Stomach smooth muscle (tissue), 2 donors: Measurements from ENCODE around the gene VAPB.
A peak's percentile ranks its signal among the peaks of the same experiment; 100 is the strongest.

Experiments used
- H3K27ac ChIP-seq: one replicate; pipeline ENCODE4 v1.7.0; 2013; ENCODE audit warnings: mild to moderate bottlenecking, low read length, inconsistent platforms
- H3K27me3 ChIP-seq, 2 donors: one replicate each; pipeline ENCODE4 v1.7.0; 2013; ENCODE audit warnings: low read length in 2 of 2; ENCODE audit not compliant: insufficient read depth in 2 of 2, control insufficient read depth in 1 of 2
- H3K36me3 ChIP-seq, 2 donors: one replicate each; pipeline ENCODE4 v1.7.0; 2013; ENCODE audit warnings: low read length in 2 of 2; ENCODE audit not compliant: control insufficient read depth in 2 of 2, insufficient read depth in 2 of 2
- H3K4me1 ChIP-seq: one replicate; pipeline ENCODE4 v1.7.0; 2013; ENCODE audit warnings: low read length; ENCODE audit not compliant: control insufficient read depth, insufficient read depth
- H3K4me3 ChIP-seq, 2 donors: one replicate each; pipeline ENCODE4 v1.7.0; 2013; ENCODE audit warnings: low read length in 2 of 2
- H3K9ac ChIP-seq, 2 donors: one replicate each; pipeline ENCODE4 v1.7.0; 2013; ENCODE audit warnings: low read length in 2 of 2, mild to moderate bottlenecking in 1 of 2
- H3K9me3 ChIP-seq, 2 donors: one replicate each; pipeline ENCODE4 v1.7.0; 2013; ENCODE audit warnings: low read length in 2 of 2; ENCODE audit not compliant: control insufficient read depth in 2 of 2
- donor health status: healthy.
- donor health status: Pancreatic carcinoma.

VAPB gene, protein sequence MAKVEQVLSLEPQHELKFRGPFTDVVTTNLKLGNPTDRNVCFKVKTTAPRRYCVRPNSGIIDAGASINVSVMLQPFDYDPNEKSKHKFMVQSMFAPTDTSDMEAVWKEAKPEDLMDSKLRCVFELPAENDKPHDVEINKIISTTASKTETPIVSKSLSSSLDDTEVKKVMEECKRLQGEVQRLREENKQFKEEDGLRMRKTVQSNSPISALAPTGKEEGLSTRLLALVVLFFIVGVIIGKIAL

GRCh38 chr20:58388882-58389323, at the start of gene VAPB:
TSS of gene VAPB (plus strand) at chr20:58389229. CDS start at chr20:58389460, 231 bp downstream.
- Histone ChIP-seq H3K4me3 (peak within 1 kb of the TSS; percentile 94 to 97), H3K27me3 (no peaks in the 10 kb centered on the region), H3K4me1 (peaks cover 19% of the 10 kb centered on the region), H3K9me3 (no peaks in the 10 kb centered on the region), H3K36me3 (no peaks in the 10 kb centered on the region), H3K9ac (peak within 1 kb of the TSS; percentile 93 to 94), H3K27ac (peak within 1 kb of the TSS; percentile 87)

GRCh38 chr20:58339741-58340140, 49.3 kb upstream of the VAPB start:
- peaks cover 0 to 11% of the 10 kb centered on the region in 2 donors for H3K36me3 ChIP-seq
- H3K4me3 ChIP-seq = no peak overlapping the region
- no peaks in the 10 kb centered on the region for H3K9me3 ChIP-seq
- H3K4me1 ChIP-seq = peaks cover 2% of the 10 kb centered on the region
- H3K9ac ChIP-seq = no peak overlapping the region
- H3K27ac ChIP-seq = no peak overlapping the region
- H3K27me3 ChIP-seq = no peaks in the 10 kb centered on the region

DNA sequence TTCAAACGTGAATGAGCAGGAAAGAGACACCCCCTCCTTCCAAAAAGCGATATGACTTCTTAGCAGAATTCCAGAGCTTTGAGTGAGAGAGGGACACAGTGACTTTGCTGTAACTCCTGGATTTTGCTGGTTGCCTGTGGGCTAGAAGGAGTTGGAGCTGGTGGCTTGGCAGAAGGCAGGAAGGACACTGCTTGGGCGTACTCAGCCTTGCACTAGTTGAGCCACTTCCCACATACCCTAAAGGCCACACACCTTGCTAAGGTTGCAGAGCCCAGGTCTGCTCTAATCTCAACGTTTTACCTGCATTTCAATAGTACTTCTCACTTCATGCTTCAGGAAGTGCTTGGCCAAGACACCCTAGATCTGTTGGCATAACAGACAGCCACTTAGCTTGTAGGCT, 48.9 kb upstream of the VAPB start:
- peaks cover 2% of the 10 kb centered on the region for H3K4me1 ChIP-seq

GRCh38 chr20:58340853-58341252, 48.2 kb upstream of the VAPB start:
- H3K4me1 ChIP-seq = peaks cover 2% of the 10 kb centered on the region
- no peak overlapping the region for H3K9ac ChIP-seq
- no peak overlapping the region for H3K4me3 ChIP-seq
- H3K27ac ChIP-seq = no peak overlapping the region
- H3K27me3 ChIP-seq = no peaks in the 10 kb centered on the region
- H3K36me3 ChIP-seq = peaks cover 7 to 21% of the 10 kb centered on the region in 2 donors
- H3K9me3 ChIP-seq = no peaks in the 10 kb centered on the region

More for the DNA sequence above, 48.9 kb upstream of the VAPB start:
- no peaks in the 10 kb centered on the region for H3K27me3 ChIP-seq
- H3K27ac ChIP-seq = no peak overlapping the region
- no peak overlapping the region for H3K4me3 ChIP-seq
- no peaks in the 10 kb centered on the region for H3K9me3 ChIP-seq
- no peak overlapping the region for H3K9ac ChIP-seq
- peaks cover 0 to 15% of the 10 kb centered on the region in 2 donors for H3K36me3 ChIP-seq

DNA sequence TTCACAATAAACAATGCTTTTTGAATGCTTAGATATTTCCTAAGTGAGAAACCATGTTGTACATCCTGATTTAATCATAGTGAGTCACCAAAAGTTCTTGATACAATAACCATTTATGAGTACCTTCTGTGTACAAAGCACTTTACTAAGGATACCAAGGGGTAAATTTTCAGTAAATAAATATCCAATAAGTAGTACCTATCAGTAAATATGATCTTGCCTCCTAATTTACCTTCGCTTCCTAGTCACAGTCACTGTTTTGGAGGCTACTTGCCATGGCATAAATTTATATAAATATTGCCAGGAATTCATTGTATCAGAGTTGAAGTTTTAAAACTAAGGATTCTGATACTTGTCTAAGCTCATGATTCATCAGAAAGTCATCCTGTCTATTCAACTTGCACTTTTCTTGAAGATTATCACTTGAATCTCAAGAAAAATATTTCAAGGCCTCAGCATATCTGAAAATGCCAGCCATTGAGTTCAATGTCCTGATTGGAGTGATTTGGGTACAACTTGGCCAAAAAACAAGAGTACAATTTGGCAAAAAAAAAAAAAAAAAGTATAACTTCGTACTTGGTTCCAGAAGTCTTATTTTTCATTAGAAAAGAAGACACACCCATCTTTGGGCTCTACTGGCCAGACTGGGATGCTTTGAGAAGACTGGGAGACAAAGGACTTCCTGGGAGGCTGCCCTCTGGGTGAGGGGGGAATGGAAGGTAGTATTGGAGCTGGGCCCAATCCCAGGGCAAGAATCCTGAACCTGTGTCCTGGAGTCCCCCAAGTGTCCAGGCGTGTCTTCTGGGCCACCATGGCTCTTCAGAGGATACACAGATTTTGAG, 46.7 kb upstream of the VAPB start:
- Histone ChIP-seq H3K36me3 (peaks cover 16 to 27% of the 10 kb centered on the region in 2 donors), H3K27me3 (no peaks in the 10 kb centered on the region), H3K9me3 (no peaks in the 10 kb centered on the region), H3K4me1 (peaks cover 2% of the 10 kb centered on the region), H3K4me3 (no peak overlapping the region), H3K9ac (no peak overlapping the region), H3K27ac (no peak overlapping the region)

DNA sequence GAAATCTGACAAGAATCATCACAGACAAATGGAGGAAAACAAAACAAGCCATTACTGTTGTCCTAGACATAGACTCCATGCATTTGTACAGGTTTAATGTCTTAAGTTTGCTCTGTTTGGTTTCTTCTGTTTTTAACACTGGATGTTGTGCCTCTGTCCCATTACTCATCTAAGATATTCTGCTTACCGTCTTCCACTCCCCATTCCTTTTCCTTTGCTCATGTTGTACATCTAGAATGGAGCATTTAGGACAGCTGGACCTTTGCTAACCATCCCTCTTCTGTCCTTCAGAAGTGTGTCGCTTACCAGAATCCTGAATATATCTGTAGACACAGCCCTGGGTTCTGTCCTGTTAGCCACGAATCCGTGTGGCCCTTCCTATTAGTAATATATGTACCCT, 44.3 kb upstream of the VAPB start:
- H3K4me3 ChIP-seq = no peak overlapping the region
- H3K27me3 ChIP-seq = no peaks in the 10 kb centered on the region
- H3K4me1 ChIP-seq = peaks cover 2% of the 10 kb centered on the region
- no peak overlapping the region for H3K9ac ChIP-seq
- no peak overlapping the region for H3K27ac ChIP-seq
- no peaks in the 10 kb centered on the region for H3K9me3 ChIP-seq
- peaks cover 18 to 30% of the 10 kb centered on the region in 2 donors for H3K36me3 ChIP-seq

DNA sequence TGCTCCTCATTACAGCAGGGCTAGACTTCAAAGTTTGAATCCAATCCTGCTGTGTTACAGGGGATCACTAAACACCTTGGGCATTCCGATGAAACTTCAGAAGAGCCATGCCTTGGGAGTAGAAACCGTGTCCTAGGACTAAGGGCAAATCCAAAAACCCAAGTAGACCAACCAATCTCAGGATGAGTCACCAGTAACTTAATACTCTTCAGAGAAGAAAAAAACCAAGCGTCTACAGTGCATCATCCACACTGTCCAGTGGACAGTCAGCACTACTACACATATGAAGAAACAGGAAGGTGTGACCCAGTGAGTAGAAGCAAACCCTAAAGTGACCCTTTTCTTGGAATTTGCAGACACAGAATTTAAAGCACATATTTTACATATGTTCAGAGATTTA, 39.5 kb upstream of the VAPB start:
- Histone ChIP-seq H3K9ac (no peak overlapping the region), H3K4me1 (no peaks in the 10 kb centered on the region), H3K27me3 (no peaks in the 10 kb centered on the region), H3K36me3 (peaks cover 26 to 31% of the 10 kb centered on the region in 2 donors), H3K4me3 (no peak overlapping the region), H3K9me3 (no peaks in the 10 kb centered on the region), H3K27ac (no peak overlapping the region)

- H3K27ac ChIP-seq = no peak overlapping the region
- H3K36me3 ChIP-seq = peaks cover 18 to 25% of the 10 kb centered on the region in 2 donors
- H3K27me3 ChIP-seq = no peaks in the 10 kb centered on the region
- no peak overlapping the region for H3K9ac ChIP-seq
- no peaks in the 10 kb centered on the region for H3K4me1 ChIP-seq
- H3K9me3 ChIP-seq = no peaks in the 10 kb centered on the region
- no peak overlapping the region for H3K4me3 ChIP-seq
These were observed 36.6 kb upstream of the VAPB start for GRCh38 chr20:58352468-58352867.

GRCh38 chr20:58359441-58359840, 29.6 kb upstream of the VAPB start:
- Histone ChIP-seq H3K9me3 (no peaks in the 10 kb centered on the region), H3K4me1 (peaks cover 6% of the 10 kb centered on the region)

DNA sequence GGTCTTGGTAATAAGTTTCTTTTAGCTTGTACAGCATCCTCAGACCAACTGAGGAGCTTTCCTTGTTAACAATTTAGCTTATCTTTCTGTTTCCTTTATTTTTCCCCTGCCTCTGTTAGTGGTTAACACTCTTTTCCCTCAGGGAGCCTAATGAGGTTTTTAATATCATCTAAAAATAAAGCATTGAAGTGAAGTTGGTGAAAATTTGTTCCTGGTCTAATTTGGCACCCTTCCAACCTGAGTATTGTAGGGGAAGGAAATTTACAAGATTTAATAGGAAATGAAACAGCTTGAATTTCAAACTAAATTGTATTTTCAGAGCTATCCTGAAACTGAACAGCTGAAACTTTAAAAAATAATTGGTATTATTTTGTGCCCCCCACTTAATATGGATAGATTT, 28.1 kb upstream of the VAPB start:
- no peaks in the 10 kb centered on the region for H3K9me3 ChIP-seq
- no peak overlapping the region for H3K27ac ChIP-seq
- H3K4me1 ChIP-seq = peaks cover 6% of the 10 kb centered on the region
- H3K27me3 ChIP-seq = no peaks in the 10 kb centered on the region
- no peak overlapping the region for H3K9ac ChIP-seq
- H3K4me3 ChIP-seq = no peak overlapping the region
- peaks cover 8% of the 10 kb centered on the region in 2 donors for H3K36me3 ChIP-seq

More at GRCh38 chr20:58359441-58359840, 29.6 kb upstream of the VAPB start:
- peaks cover 16 to 17% of the 10 kb centered on the region in 2 donors for H3K36me3 ChIP-seq
- no peak overlapping the region for H3K27ac ChIP-seq
- H3K27me3 ChIP-seq = no peaks in the 10 kb centered on the region
- no peak overlapping the region for H3K4me3 ChIP-seq
- H3K9ac ChIP-seq = no peak overlapping the region
